ENCODE results near the gene GRIN2D.

DNA sequence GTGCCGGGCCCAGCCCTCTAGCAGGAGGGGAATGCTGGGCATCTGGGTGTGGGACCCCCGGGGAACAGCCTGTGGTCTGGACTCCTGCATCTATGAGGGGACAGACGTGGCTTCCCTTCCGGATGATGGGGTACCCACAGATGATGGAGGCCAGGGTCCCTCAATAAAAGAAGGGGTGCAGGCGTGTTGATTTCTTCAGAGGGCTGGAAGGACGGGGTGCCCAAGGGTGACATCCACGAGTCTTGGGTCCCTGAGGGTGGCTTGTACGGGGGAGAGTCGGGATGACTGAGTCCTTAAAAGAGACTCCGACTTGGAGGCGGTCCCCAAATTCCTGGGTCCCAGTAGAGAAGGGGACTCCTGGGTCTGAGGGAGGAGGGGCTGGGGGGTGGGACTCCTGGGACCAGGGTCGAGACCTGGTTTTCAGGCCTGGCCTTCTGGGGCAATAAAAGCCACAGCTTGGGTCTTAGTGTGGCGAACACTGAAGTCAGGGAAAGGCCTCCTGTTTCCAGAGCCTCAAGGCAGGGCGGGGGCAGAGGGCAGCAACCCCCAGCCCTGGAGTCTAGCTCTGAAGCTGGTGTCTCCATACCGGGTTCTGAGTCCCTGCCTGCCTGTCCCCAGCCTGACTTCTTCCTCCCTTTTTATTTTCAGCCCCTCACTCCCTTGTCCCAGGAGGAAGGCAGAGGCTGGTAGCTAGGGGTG lies 459 bp upstream of the GRIN2D start:
- TF ChIP-seq, protein P1, sequence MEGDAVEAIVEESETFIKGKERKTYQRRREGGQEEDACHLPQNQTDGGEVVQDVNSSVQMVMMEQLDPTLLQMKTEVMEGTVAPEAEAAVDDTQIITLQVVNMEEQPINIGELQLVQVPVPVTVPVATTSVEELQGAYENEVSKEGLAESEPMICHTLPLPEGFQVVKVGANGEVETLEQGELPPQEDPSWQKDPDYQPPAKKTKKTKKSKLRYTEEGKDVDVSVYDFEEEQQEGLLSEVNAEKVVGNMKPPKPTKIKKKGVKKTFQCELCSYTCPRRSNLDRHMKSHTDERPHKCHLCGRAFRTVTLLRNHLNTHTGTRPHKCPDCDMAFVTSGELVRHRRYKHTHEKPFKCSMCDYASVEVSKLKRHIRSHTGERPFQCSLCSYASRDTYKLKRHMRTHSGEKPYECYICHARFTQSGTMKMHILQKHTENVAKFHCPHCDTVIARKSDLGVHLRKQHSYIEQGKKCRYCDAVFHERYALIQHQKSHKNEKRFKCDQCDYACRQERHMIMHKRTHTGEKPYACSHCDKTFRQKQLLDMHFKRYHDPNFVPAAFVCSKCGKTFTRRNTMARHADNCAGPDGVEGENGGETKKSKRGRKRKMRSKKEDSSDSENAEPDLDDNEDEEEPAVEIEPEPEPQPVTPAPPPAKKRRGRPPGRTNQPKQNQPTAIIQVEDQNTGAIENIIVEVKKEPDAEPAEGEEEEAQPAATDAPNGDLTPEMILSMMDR (tag by site-specific recombination; IDR thresholded peaks at IDR 0.05), result no peak
- TF ChIP-seq, protein P2, sequence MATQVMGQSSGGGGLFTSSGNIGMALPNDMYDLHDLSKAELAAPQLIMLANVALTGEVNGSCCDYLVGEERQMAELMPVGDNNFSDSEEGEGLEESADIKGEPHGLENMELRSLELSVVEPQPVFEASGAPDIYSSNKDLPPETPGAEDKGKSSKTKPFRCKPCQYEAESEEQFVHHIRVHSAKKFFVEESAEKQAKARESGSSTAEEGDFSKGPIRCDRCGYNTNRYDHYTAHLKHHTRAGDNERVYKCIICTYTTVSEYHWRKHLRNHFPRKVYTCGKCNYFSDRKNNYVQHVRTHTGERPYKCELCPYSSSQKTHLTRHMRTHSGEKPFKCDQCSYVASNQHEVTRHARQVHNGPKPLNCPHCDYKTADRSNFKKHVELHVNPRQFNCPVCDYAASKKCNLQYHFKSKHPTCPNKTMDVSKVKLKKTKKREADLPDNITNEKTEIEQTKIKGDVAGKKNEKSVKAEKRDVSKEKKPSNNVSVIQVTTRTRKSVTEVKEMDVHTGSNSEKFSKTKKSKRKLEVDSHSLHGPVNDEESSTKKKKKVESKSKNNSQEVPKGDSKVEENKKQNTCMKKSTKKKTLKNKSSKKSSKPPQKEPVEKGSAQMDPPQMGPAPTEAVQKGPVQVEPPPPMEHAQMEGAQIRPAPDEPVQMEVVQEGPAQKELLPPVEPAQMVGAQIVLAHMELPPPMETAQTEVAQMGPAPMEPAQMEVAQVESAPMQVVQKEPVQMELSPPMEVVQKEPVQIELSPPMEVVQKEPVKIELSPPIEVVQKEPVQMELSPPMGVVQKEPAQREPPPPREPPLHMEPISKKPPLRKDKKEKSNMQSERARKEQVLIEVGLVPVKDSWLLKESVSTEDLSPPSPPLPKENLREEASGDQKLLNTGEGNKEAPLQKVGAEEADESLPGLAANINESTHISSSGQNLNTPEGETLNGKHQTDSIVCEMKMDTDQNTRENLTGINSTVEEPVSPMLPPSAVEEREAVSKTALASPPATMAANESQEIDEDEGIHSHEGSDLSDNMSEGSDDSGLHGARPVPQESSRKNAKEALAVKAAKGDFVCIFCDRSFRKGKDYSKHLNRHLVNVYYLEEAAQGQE (tag by site-specific recombination; IDR thresholded peaks at IDR 0.05), result no peak
- TF ChIP-seq ZNF311 (tag by site-specific recombination; IDR thresholded peaks at IDR 0.05; ENCODE audit: borderline replicate concordance) (no peak), ZNF530 (tag by site-specific recombination; IDR thresholded peaks at IDR 0.05; ENCODE audit: low read depth) (no peak), ZBTB8A (tag by site-specific recombination; IDR thresholded peaks at IDR 0.05) (no peak), OVOL3 (tag by site-specific recombination; IDR thresholded peaks at IDR 0.05) (no peak), ZNF571 (tag by site-specific recombination; IDR thresholded peaks at IDR 0.05) (no peak), GLI4 (tag by site-specific recombination; IDR thresholded peaks at IDR 0.05) (no peak), ZNF138 (tag by site-specific recombination; IDR thresholded peaks at IDR 0.05; ENCODE audit: borderline replicate concordance) (no peak), MEIS1 (CRISPR knock-in tag; IDR thresholded peaks at IDR 0.05; ENCODE audit: borderline replicate concordance) (no peak), KLF10 (tag by site-specific recombination; IDR thresholded peaks at IDR 0.05) (no peak)
- TF ChIP-seq, protein P3, sequence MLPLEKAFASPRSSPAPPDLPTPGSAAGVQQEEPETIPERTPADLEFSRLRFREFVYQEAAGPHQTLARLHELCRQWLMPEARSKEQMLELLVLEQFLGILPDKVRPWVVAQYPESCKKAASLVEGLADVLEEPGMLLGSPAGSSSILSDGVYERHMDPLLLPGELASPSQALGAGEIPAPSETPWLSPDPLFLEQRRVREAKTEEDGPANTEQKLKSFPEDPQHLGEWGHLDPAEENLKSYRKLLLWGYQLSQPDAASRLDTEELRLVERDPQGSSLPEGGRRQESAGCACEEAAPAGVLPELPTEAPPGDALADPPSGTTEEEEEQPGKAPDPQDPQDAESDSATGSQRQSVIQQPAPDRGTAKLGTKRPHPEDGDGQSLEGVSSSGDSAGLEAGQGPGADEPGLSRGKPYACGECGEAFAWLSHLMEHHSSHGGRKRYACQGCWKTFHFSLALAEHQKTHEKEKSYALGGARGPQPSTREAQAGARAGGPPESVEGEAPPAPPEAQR (tag by site-specific recombination; IDR thresholded peaks at IDR 0.05), result no peak
- TF ChIP-seq, protein P4, sequence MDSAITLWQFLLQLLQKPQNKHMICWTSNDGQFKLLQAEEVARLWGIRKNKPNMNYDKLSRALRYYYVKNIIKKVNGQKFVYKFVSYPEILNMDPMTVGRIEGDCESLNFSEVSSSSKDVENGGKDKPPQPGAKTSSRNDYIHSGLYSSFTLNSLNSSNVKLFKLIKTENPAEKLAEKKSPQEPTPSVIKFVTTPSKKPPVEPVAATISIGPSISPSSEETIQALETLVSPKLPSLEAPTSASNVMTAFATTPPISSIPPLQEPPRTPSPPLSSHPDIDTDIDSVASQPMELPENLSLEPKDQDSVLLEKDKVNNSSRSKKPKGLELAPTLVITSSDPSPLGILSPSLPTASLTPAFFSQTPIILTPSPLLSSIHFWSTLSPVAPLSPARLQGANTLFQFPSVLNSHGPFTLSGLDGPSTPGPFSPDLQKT (IDR thresholded peaks at IDR 0.05; ENCODE audit: borderline replicate concordance, low read depth, low read length), result no peak
